Neuronal stem cell (in vitro differentiated cells): ENCODE data around the gene TEX261.

ENCODE experiments used
- DNase-seq: peaks from one replicate; pipeline ENCODE4 v3.0.0-alpha.2; 2013; ENCODE audit warnings: low spot score
- H2AFZ ChIP-seq: one replicate; pipeline ENCODE4 v1.6.1; 2013; ENCODE audit warnings: mild to moderate bottlenecking, low read length, inconsistent platforms
- H2AK5ac ChIP-seq: 2 replicates; pipeline ENCODE4 v1.6.1; 2013; ENCODE audit warnings: low read depth, mild to moderate bottlenecking, inconsistent platforms, low read length, moderate library complexity, mixed read lengths
- H2BK120ac ChIP-seq: 2 replicates; pipeline ENCODE4 v1.6.1; 2013; ENCODE audit warnings: low read depth, mild to moderate bottlenecking, inconsistent platforms, low read length, moderate library complexity, mixed read lengths
- H2BK12ac ChIP-seq: one replicate; pipeline ENCODE4 v1.6.1; 2013; ENCODE audit warnings: low read length, inconsistent platforms
- H2BK15ac ChIP-seq: 2 replicates; pipeline ENCODE4 v1.6.1; 2013; ENCODE audit warnings: mild to moderate bottlenecking, low read length, inconsistent platforms, mixed read lengths
- H2BK5ac ChIP-seq: one replicate; pipeline ENCODE4 v1.6.1; 2013; ENCODE audit warnings: inconsistent platforms, mild to moderate bottlenecking, low read length, moderate library complexity
- H3K14ac ChIP-seq: one replicate; pipeline ENCODE4 v1.6.1; 2013; ENCODE audit warnings: low read length, inconsistent platforms
- H3K18ac ChIP-seq: 2 replicates; pipeline ENCODE4 v1.6.1; 2013; ENCODE audit warnings: low read length, inconsistent platforms
- H3K23ac ChIP-seq: 2 replicates; pipeline ENCODE4 v1.6.1; 2013; ENCODE audit warnings: low read depth, mild to moderate bottlenecking, mixed read lengths, low read length, inconsistent platforms; ENCODE audit not compliant: poor library complexity
- H3K27ac ChIP-seq: replicated peaks from 3 replicates; pipeline ENCODE4 v1.5.1; 2013; ENCODE audit warnings: low read length, inconsistent platforms
- H3K27me3 ChIP-seq, 3 experiments: 2 replicates each; pipeline ENCODE4 v1.6.1; 2013; ENCODE audit warnings: low read length in 3 of 3, mild to moderate bottlenecking in 2 of 3, inconsistent platforms in 1 of 3, low read depth in 1 of 3, mixed read lengths in 1 of 3, moderate library complexity in 1 of 3; ENCODE audit not compliant: control insufficient read depth in 3 of 3, insufficient read depth in 3 of 3
- H3K36me3 ChIP-seq, 2 donors: replicated peaks in 1 of 2; 2 replicates each; pipeline ENCODE4 v1.6.1; 2013; ENCODE audit warnings: low read length in 2 of 2; ENCODE audit not compliant: control insufficient read depth in 2 of 2, insufficient read depth in 2 of 2
- H3K4ac ChIP-seq: 2 replicates; pipeline ENCODE4 v1.6.1; 2013; ENCODE audit warnings: inconsistent platforms, mild to moderate bottlenecking, low read length, moderate library complexity
- H3K4me1 ChIP-seq, 2 donors: 1 replicate in 1 of 2; 2 replicates in 1 of 2; pipeline ENCODE4 v1.6.1; 2013; ENCODE audit warnings: low read length in 2 of 2, low read depth in 1 of 2; ENCODE audit not compliant: control insufficient read depth in 2 of 2, insufficient read depth in 1 of 2
- H3K4me2 ChIP-seq: one replicate; pipeline ENCODE4 v1.6.1; 2013; ENCODE audit warnings: mild to moderate bottlenecking, low read length, inconsistent platforms; ENCODE audit not compliant: insufficient read depth, poor library complexity, severe bottlenecking
- H3K4me3 ChIP-seq, 2 donors: 2 replicates each; pipeline ENCODE4 v1.5.1; 2013; ENCODE audit warnings: low read length in 2 of 2, mild to moderate bottlenecking in 2 of 2, inconsistent platforms in 1 of 2, moderate library complexity in 1 of 2
- H3K79me1 ChIP-seq: one replicate; pipeline ENCODE4 v1.6.1; 2013; ENCODE audit warnings: low read depth, mild to moderate bottlenecking, inconsistent platforms, low read length, moderate library complexity
- H3K9ac ChIP-seq: one replicate; pipeline ENCODE4 v1.6.1; 2013; ENCODE audit warnings: mild to moderate bottlenecking, low read depth, low read length, inconsistent platforms; ENCODE audit not compliant: poor library complexity
- H3K9me3 ChIP-seq, 2 donors: replicated peaks in 1 of 2; 2 replicates each; pipeline versions ENCODE3 to v1.6.1; 2013; ENCODE audit warnings: low read length in 2 of 2, mild to moderate bottlenecking in 2 of 2, inconsistent platforms in 1 of 2, low read depth in 1 of 2, mixed read lengths in 1 of 2, moderate library complexity in 1 of 2; ENCODE audit not compliant: control insufficient read depth in 2 of 2, insufficient read depth in 1 of 2
- H4K8ac ChIP-seq: one replicate; pipeline ENCODE4 v1.6.1; 2013; ENCODE audit warnings: low read depth, mild to moderate bottlenecking, inconsistent platforms, low read length, moderate library complexity
- H4K91ac ChIP-seq: one replicate; pipeline ENCODE4 v1.6.1; 2013; ENCODE audit warnings: low read length, low read depth, mild to moderate bottlenecking, inconsistent platforms; ENCODE audit not compliant: poor library complexity
- WGBS, 2 donors: extraction: QIAGEN DNeasy Blood & Tissue Kit; methylation state at CpG; one replicate each; pipeline ENCODE4 v1.1.7; 2013; ENCODE audit warnings: missing lambda C conversion rate in 2 of 2, mixed read lengths in 1 of 2; ENCODE audit not compliant: insufficient read length in 2 of 2, insufficient replicate concordance in 1 of 2; ENCODE audit errors: extremely low coverage in 2 of 2; 5-methylcytosine and 5-hydroxymethylcytosine counted together

TEX261 gene

DNA sequence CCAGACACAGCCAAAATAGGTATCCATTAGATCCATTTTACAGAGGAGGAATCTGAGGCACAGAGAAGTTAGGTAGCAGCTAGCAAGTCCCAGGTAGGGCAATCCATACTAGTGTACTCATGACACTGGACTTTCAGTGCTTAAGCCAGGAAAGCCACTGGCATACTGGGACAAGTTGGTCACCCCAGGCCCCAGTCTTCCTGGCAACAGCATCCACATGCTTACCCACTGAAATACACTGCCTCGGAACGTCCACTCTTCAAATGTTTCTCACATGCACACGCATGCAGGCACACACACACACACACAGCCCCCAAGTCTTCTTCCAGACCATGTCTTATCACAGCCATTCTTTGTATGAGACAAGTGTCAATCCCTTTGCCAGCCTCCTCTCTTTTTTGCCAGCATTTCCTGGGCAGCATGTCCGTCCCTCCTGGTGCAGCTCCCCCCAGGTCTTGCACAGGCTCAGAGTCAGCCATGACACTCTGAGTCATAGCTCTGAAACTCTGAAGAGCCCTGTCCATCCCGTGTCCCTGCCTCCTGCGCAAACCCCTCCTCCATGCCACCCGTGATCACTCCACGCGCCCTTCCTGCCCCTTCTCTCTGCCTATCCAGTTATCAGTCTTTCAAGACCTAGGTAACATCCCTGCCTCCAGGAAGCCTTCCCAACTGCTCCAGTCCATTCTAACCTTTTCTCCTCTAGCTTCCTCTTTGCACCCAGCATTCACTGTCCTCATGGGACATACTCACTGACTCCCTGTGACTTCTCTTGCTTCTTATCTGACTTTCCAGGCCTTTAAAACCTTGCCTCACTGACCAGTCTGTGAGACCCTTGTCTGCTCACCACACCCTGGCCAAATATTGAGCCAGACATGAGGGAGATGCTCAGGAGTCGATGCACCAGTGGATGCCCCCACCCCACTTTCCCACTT is 10.9 kb upstream of the TEX261 start:
- peak overlapping the region; percentile 27 for H4K91ac ChIP-seq
- H3K9me3 ChIP-seq, result no peaks in the 10 kb centered on the region
- no peak for DNase-seq
- H3K23ac ChIP-seq, result peak overlapping the region; percentile 4
- no peak overlapping the region for H3K27ac ChIP-seq
- H2BK12ac ChIP-seq, result no peak overlapping the region
- no peak overlapping the region for H4K8ac ChIP-seq
- H3K4me3 ChIP-seq, result no peak overlapping the region
- no peak overlapping the region for H3K4me2 ChIP-seq
- H3K18ac ChIP-seq, result peak overlapping the region; percentile 42
- no peak overlapping the region for H2BK15ac ChIP-seq
- WGBS, 2 donors, result no CpG with 5 or more reads among the region's 10 CpGs
- H3K36me3 ChIP-seq, result no peaks in the 10 kb centered on the region
- H3K27me3 ChIP-seq, result peaks cover 0 to 23% (median 0%) of the 10 kb centered on the region in 3 experiments
- no peak overlapping the region for H3K9ac ChIP-seq
- H2BK5ac ChIP-seq, result no peak overlapping the region
- H3K14ac ChIP-seq, result no peak overlapping the region
- no peak overlapping the region for H2AFZ ChIP-seq
- H3K4ac ChIP-seq, result no peak overlapping the region
- H3K79me1 ChIP-seq, result no peaks in the 10 kb centered on the region
- H3K4me1 ChIP-seq, result peaks cover 15% of the 10 kb centered on the region in 2 donors
- peak overlapping the region; percentile 47 for H2AK5ac ChIP-seq
- H2BK120ac ChIP-seq, result no peak overlapping the region

DNA sequence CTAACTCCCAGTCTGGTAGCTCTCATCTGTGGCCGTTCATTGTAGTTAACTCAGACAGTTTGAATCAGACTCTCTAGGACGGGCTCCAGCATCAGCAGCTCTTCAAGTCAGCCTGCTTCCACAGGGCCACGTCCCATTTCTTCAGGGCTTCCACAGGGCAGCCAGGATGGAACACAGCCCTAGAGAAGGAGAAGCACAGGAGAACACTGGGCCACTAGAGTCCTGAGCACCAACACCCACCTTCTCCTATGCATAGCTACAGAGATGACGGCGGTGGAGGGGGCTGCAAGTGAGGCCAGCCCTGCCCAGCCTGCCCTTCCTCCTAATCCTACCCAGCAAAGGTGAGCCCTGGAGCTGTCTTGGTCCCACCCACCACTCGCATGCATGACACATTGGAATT is 10.2 kb upstream of the TEX261 start:
- Histone ChIP-seq H3K4me1 (peaks cover 15% of the 10 kb centered on the region in 2 donors), H3K79me1 (no peaks in the 10 kb centered on the region), H2BK5ac (peak overlapping the region; percentile 43), H3K4me2 (no peak overlapping the region), H4K91ac (peak overlapping the region; percentile 27), H3K36me3 (no peaks in the 10 kb centered on the region), H3K14ac (no peak overlapping the region), H2BK12ac (peak overlapping the region; percentile 80), H4K8ac (no peak overlapping the region), H3K4me3 (no peak overlapping the region), H3K9me3 (no peaks in the 10 kb centered on the region), H2BK15ac (peak overlapping the region; percentile 70), H3K27me3 (peaks cover 0 to 23% (median 0%) of the 10 kb centered on the region in 3 experiments), H3K23ac (peak overlapping the region; percentile 62), H3K9ac (no peak overlapping the region), H3K4ac (no peak overlapping the region), H3K27ac (no peak overlapping the region), H2AFZ (no peak overlapping the region), H2BK120ac (no peak overlapping the region), H2AK5ac (peak overlapping the region; percentile 70), H3K18ac (peak overlapping the region; percentile 68)
- no CpG with 5 or more reads among the region's 6 CpGs for WGBS, 2 donors
- no peak for DNase-seq

DNA sequence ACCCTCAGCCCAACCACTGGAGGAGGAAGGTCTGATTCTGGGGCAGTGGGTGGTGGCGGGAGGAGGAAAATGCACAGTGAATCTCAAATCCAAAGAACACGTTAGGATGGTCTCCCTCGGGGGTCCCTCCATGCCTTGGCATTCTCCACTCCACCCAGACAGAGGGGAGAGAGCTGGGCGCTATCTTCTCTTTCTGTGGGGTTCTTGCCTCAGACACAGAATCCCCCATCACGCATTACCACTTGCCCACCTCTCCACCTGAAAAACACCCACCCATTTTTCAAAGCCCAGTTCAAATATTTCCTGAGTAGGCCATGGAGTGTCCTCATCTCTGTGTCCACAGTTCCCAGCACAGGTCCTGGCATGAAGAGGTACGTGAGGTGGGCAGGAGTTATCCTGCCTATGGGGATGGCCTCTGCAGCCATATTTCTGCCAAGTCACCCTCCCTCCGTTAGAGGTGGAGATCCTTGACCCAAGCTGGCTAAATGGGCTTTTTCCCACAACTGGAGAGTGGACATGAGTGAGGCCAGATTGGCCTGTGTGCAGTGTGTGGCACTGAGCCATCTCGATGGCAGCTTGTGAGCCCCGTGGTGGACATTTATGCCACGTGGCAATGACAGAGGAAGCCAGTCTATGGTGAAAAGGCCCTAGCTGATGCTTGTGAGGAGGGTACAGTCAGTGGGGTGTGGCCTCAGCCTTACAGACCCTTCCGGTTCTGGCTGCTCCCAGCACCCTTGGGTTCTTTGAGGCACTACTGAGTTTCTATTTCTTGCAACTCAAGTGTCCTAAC is 9.5 kb upstream of the TEX261 start:
- no peak overlapping the region for H2AFZ ChIP-seq
- no peaks in the 10 kb centered on the region for H3K36me3 ChIP-seq
- no peak overlapping the region for H3K27ac ChIP-seq

DNA sequence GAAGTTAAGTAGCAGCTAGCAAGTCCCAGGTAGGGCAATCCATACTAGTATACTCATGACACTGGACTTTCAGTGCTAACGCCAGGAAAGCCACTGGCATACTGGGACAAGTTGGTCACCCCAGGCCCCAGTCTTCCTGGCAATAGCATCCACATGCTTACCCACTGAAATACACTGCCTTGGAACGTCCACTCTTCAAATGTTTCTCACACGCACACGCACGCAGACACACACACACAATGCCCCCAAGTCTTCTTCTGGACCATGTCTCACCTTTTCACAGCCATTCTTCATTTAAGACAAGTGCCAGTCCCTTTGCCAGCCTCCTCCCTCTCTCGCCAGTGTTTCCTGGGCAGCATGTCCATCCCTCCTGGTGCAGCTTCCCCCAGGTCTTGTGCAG is 8.7 kb upstream of the TEX261 start:
- H4K8ac ChIP-seq, result no peak overlapping the region
- no peak overlapping the region for H3K4me2 ChIP-seq
- H2BK5ac ChIP-seq, result no peak overlapping the region
- no peak overlapping the region for H3K9ac ChIP-seq
- H2BK120ac ChIP-seq, result peak overlapping the region; percentile 68
- peaks cover 12 to 15% of the 10 kb centered on the region in 2 donors for H3K4me1 ChIP-seq
- H2AK5ac ChIP-seq, result no peak overlapping the region
- H3K18ac ChIP-seq, result peak overlapping the region; percentile 4
- peaks cover 0 to 22% (median 0%) of the 10 kb centered on the region in 3 experiments for H3K27me3 ChIP-seq
- no peak overlapping the region for H4K91ac ChIP-seq
- H2AFZ ChIP-seq, result no peak overlapping the region
- H3K9me3 ChIP-seq, result no peaks in the 10 kb centered on the region
- H3K79me1 ChIP-seq, result no peaks in the 10 kb centered on the region
- H2BK12ac ChIP-seq, result peak overlapping the region; percentile 87
- no peak for DNase-seq
- H2BK15ac ChIP-seq, result peak overlapping the region; percentile 60
- no peak overlapping the region for H3K4me3 ChIP-seq
- H3K23ac ChIP-seq, result no peak overlapping the region
- no peaks in the 10 kb centered on the region for H3K36me3 ChIP-seq
- H3K27ac ChIP-seq, result no peak overlapping the region
- H3K14ac ChIP-seq, result no peak overlapping the region
- WGBS, 2 donors, result no CpG with 5 or more reads among the region's 6 CpGs
- H3K4ac ChIP-seq, result no peak overlapping the region

More for the DNA sequence above, 9.5 kb upstream of the TEX261 start:
- no peak overlapping the region for H3K23ac ChIP-seq
- H3K27me3 ChIP-seq, result peaks cover 0 to 23% (median 0%) of the 10 kb centered on the region in 3 experiments
- no peak overlapping the region for H3K4me3 ChIP-seq
- no peak overlapping the region for H3K18ac ChIP-seq
- H3K79me1 ChIP-seq, result no peaks in the 10 kb centered on the region
- H3K4ac ChIP-seq, result no peak overlapping the region
- H3K9ac ChIP-seq, result no peak overlapping the region
- no peak overlapping the region for H3K4me2 ChIP-seq
- H3K4me1 ChIP-seq, result peaks cover 15% of the 10 kb centered on the region in 2 donors
- no peak overlapping the region for H2BK12ac ChIP-seq
- no peaks in the 10 kb centered on the region for H3K9me3 ChIP-seq
- WGBS, 2 donors, result no CpG with 5 or more reads among the region's 11 CpGs
- H2BK120ac ChIP-seq, result no peak overlapping the region
- peak overlapping the region; percentile 70 for H2BK15ac ChIP-seq
- DNase-seq, result no peak
- peak overlapping the region; percentile 43 for H2BK5ac ChIP-seq
- H3K14ac ChIP-seq, result no peak overlapping the region
- no peak overlapping the region for H4K8ac ChIP-seq
- peak overlapping the region; percentile 3 for H4K91ac ChIP-seq
- peak overlapping the region; percentile 70 for H2AK5ac ChIP-seq
